ENCODE results near the gene LSAMP. TPM values are rescaled to one million over a fixed set of nuclear protein-coding genes. Genes with fewer than 3 reads are reported as not detected.

Gene LSAMP
- total RNA-seq, 1 donor from 2014 or later: 18.0 TPM

GRCh38 chr3:116050311-116050915 lies 394.9 kb downstream of the LSAMP start:
- Histone ChIP-seq H3K4me1 (peaks cover 17% of the 10 kb centered on the region), H3F3A (ENCODE audit: low read depth) (no peaks in the 10 kb centered on the region), H3K9ac (no peak overlapping the region), H3K27ac (no peak overlapping the region), H3K36me3 (no peaks in the 10 kb centered on the region), H3K4me3 (no peak overlapping the region), H3K27me3 (no peaks in the 10 kb centered on the region), H3K79me2 (ENCODE audit: low read depth) (no peaks in the 10 kb centered on the region), H3K9me3 (ENCODE audit: low read depth) (no peaks in the 10 kb centered on the region), H2AFZ (replicated peaks) (no peak overlapping the region), H4K20me1 (ENCODE audit: low read depth) (no peaks in the 10 kb centered on the region), H3K4me2 (no peak overlapping the region)
- Mint-ChIP-seq H3K4me1 (peaks cover 20% of the 10 kb centered on the region), H3K27ac (no peak overlapping the region), H3K36me3 (peaks cover 5% of the 10 kb centered on the region), H3K9me3 (no peaks in the 10 kb centered on the region), H3K27me3 (ENCODE audit: insufficient read depth, low read depth) (no peaks in the 10 kb centered on the region), H3K4me3 (no peak overlapping the region)
- no peak for DNase-seq (ENCODE audit: low spot score)
- TF ChIP-seq EZH2 (IDR thresholded peaks at IDR 0.05) (no peak), EZH2phosphoT487 (IDR thresholded peaks at IDR 0.05) (no peak), CTCF (IDR thresholded peaks at IDR 0.05) (no peak)

- Histone ChIP-seq H3K36me3 (no peaks in the 10 kb centered on the region), H3K9me3 (ENCODE audit: low read depth) (no peaks in the 10 kb centered on the region), H3K9ac (no peak overlapping the region), H3K27me3 (no peaks in the 10 kb centered on the region), H3K4me2 (no peak overlapping the region), H3K27ac (no peak overlapping the region), H3K4me3 (no peak overlapping the region), H2AFZ (replicated peaks) (no peak overlapping the region), H3K4me1 (peaks cover 17% of the 10 kb centered on the region), H3K79me2 (ENCODE audit: low read depth) (no peaks in the 10 kb centered on the region), H4K20me1 (ENCODE audit: low read depth) (no peaks in the 10 kb centered on the region), H3F3A (ENCODE audit: low read depth) (no peaks in the 10 kb centered on the region)
- peaks cover 17% of the 10 kb centered on the region for H3K4me1 Mint-ChIP-seq
- H3K27me3 Mint-ChIP-seq (ENCODE audit: insufficient read depth, low read depth): no peaks in the 10 kb centered on the region
- H3K27ac Mint-ChIP-seq: no peak overlapping the region
- DNase-seq (ENCODE audit: low spot score): no peak
- TF ChIP-seq EZH2 (IDR thresholded peaks at IDR 0.05): no peak
- no peak for TF ChIP-seq CTCF (IDR thresholded peaks at IDR 0.05)
- TF ChIP-seq EZH2phosphoT487 (IDR thresholded peaks at IDR 0.05): no peak
- peaks cover 5% of the 10 kb centered on the region for H3K36me3 Mint-ChIP-seq
- no peaks in the 10 kb centered on the region for H3K9me3 Mint-ChIP-seq
- H3K4me3 Mint-ChIP-seq: no peak overlapping the region
Observed at GRCh38 chr3:116048991-116049390, 396.3 kb downstream of the LSAMP start.

- Histone ChIP-seq H3K4me2 (no peak overlapping the region), H3F3A (ENCODE audit: low read depth) (no peaks in the 10 kb centered on the region), H4K20me1 (ENCODE audit: low read depth) (no peaks in the 10 kb centered on the region), H2AFZ (replicated peaks) (no peak overlapping the region), H3K9ac (no peak overlapping the region), H3K27ac (no peak overlapping the region), H3K9me3 (ENCODE audit: low read depth) (no peaks in the 10 kb centered on the region), H3K4me1 (peaks cover 12% of the 10 kb centered on the region), H3K79me2 (ENCODE audit: low read depth) (no peaks in the 10 kb centered on the region), H3K36me3 (no peaks in the 10 kb centered on the region), H3K4me3 (no peak overlapping the region), H3K27me3 (no peaks in the 10 kb centered on the region)
- TF ChIP-seq CTCF (IDR thresholded peaks at IDR 0.05): no peak
- no peak for TF ChIP-seq EZH2phosphoT487 (IDR thresholded peaks at IDR 0.05)
- no peak for TF ChIP-seq EZH2 (IDR thresholded peaks at IDR 0.05)
- H3K9me3 Mint-ChIP-seq: no peaks in the 10 kb centered on the region
- peaks cover 12% of the 10 kb centered on the region for H3K4me1 Mint-ChIP-seq
- H3K27ac Mint-ChIP-seq: no peak overlapping the region
- H3K36me3 Mint-ChIP-seq: no peaks in the 10 kb centered on the region
- no peak overlapping the region for H3K4me3 Mint-ChIP-seq
- DNase-seq (ENCODE audit: low spot score): peak; percentile 15
- no peaks in the 10 kb centered on the region for H3K27me3 Mint-ChIP-seq (ENCODE audit: insufficient read depth, low read depth)
Observed at GRCh38 chr3:116046350-116046749, 398.9 kb downstream of the LSAMP start.

Measured in neural progenitor cell (in vitro differentiated cells).